Activated naive CD4-positive, alpha-beta T cell treated with anti-CD3 and anti-CD28 coated beads, Interleukin-2, amount 50 U/mL, for 16 hours (primary cell): Measurements from ENCODE around the gene ZNF396.

Source experiments
- DNase-seq: peaks from one replicate; pipeline ENCODE4 v3.0.0-alpha.2; 2020

The ZNF396 gene

DNA sequence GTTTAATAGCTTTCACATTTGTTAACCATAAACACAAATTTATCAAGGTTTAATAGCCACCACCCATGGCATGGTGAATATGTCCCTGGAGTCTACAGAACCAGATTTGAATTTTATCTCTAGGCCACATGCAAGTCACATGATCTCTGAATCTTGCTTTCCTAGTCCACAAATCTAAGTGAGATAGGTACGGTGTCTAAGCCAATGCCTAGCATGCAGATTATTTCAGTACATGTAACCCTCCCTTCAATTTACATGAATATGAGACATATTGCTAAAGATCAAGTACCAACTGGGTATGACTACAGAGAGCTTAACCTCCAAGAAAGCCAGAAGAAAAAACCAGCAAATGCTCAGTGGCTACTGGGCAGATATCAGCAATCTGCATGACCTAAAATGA lies 42.9 kb downstream of the ZNF396 start:
- no peak for DNase-seq

DNA sequence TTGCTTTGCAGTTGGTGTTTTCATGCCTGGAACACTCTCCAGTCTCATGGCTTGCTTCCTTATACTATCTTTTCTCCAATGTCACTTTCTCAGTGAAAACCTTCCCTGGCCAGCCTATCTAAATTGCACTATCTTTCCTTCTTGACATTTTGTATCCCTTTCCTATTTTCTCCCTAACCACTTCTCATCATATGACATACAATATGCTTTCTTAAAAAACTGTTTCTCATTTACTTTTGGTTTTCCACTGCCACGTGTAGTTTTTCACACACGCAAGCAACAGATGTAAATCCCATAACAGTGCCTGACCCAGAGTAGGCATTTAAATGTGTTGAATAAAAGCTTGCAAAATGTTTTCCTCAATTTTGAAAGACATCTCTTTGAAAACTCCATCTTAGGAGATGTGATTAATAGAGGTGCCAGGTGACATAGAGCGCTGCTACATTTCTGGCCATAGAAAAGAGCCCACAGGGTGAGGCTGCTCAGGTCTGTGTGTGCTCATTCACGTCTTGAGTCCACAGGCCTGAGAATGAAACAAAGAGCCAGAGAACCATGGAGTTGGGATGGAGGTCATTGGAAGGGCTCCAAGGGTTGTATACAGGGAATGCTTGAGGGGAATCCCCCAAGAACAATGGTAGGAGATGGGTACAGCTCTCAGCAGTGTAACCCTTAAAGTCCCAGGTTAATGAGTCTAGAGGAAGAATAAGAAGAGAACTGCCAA lies 45.6 kb downstream of the ZNF396 start:
- DNase-seq = no peak

DNA sequence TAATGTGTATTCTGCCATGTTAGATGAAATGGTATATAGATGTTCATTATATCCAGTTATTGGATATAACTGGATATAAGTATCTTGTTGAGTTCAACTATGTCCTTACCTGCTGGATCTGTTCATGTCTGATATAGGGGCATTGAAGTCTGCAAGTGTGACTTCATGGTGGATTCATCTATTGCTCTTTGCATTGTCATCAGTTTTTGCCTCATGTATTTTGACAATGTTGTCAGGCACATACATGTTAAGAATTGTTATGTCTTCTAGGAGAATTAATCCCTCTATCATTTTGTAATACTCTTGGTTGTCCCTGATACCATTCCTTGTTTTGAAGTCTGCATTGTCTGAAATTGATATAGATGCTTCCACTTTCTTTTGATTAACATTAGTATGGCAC lies 48.3 kb downstream of the ZNF396 start:
- no peak for DNase-seq

DNA sequence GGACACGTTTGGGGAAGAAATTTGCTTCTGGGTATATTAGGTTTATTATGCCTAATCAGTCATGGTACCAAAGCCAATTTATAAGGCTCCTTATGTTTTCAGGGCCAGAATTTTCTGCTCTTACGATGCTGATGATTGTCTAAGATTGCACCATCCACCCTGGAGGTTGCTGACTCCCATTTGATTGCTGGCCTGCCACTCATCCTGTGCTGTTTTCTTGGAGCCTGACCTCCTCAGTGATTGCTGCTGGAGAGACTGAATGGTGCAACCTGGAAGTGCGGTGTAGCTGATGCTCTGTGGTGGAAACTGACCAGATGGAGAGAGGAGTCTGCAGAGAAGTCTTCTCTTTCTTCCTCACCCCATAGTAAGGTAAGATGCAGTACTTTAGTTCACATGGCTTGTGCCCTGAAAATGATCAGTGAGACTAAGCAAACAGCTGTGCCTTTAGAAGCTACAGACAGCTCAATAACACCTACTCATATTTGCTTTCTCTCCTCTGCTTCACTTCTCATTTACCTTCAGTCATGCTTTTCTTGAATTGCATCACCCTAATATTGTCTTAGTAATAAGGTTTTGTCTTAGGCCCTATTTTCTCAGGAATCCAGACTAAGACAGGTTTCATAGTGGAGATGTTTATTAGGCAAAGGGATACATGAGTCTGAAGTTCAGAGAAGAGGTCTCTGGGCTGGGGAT lies 50.3 kb downstream of the ZNF396 start:
- DNase-seq = no peak

DNA sequence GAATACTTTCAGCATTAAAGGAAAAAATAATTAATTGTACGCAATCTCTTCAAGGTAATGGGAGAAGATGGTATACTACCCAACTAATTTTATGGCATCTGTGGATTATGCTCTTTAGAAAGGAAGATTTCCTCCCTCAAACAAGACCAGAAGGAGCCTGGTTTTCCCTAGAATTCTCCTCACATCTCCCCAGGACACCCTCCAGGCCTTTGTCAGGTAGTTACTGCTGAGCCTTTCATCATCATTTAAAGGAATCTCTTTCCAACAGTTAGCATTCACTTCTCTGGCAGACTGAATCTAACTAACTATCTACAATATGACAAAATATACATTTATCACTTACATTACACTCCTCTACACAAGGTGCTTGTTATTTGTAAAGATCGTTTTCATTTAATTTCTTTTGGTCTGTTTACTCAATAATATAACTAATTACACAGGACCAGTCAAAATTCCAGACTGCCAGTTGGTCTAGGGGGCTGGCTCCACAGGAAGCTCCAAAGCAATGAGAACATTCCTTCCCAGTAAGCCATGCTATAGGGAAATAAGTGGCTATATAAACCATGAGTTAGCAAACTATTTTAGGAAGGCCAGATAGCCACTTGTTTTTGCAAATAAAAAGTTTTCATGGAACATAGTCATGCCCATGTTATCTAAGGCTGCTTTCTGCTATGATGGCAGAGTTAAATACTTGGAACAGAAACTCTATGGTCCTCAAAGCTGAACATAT lies 52.0 kb downstream of the ZNF396 start:
- DNase-seq = no peak

DNA sequence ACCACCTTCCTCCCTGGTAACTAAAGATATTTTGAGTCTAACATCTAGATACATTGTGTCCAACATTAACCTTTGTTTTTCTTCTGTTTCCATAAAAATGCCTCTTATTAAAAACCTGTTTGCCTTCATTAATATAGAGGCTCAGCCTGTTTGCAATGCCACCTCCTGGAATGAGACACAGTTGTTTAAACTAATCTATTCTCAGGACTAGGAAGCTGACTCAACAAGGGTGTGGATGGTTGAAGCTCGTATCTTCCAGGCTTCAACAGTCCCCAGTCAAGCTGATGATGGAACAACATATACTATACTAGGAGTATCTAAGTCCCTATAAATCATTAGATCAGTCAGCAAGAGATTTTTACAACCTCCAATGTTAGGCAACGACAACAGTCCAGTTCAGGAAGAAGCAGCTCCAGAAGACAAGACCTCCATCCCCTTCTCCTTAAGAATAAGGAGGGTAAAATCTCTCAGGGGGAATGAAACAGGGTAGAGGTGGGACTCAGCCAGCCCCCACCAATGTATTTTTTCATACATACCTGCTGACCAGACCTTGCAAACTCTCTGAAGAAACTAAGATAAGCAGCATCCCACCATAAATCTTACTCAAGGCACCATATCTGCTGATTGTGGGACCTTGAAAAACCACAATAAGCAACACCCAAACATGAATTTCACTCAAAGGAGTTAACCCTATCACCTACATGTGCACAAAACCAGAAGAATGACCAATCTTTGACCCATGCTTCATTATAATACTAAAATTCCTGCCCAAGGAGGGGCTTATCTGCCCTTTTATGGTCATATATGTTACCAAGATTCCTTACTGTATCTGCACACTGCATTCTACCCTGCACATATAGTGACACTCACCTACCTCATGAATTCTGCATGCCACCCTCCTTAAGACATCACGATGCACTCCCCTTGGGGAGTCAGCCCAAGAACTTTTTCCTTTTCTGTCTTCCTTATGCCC lies 54.4 kb downstream of the ZNF396 start:
- DNase-seq = no peak
